T-cell (primary cell): ENCODE data around the gene TES. TPM values are rescaled to one million over a fixed set of nuclear protein-coding genes. Genes with fewer than 3 reads are reported as not detected.
"Not testable (repeated sequence)": the region's sequence is repeated elsewhere in the genome, so short reads cannot be mapped to it uniquely, and the experiment has no call there.

Experiments used
- ATAC-seq, 4 experiments: fragments of 200-7000 bp in 3 of 4; fragments of 150-1000 bp in 1 of 4; cut with Tn5 transposase; replicated peaks in 1 of 4; 1 replicate in 3 of 4; 2 replicates in 1 of 4; pipeline ENCODE4 v1.10.0; 2021; ENCODE audit warnings: moderate library complexity in 3 of 4, mild to moderate bottlenecking in 2 of 4, moderate number of reproducible peaks in 1 of 4
- CTCF ChIA-PET, 2 donors: fragments of 300-600 bp; sonication (Branson Sonifier 250); formaldehyde crosslinking; loops; one replicate each; lab custom pipeline; 2022; ENCODE audit warnings: antibody characterized with exemption in 2 of 2; lab: Charles Lee
- POLR2A ChIA-PET, 2 donors: fragments of 300-600 bp; sonication (Branson Sonifier 250); formaldehyde crosslinking; loops; one replicate each; lab custom pipeline; 2022; ENCODE audit warnings: antibody characterized with exemption in 2 of 2; lab: Charles Lee
- DNase-seq, 35 experiments: peaks; one replicate each; pipeline versions ENCODE4 v3.0.0 to v3.0.0-alpha.2; 2013 to 2023
- H3K27ac ChIP-seq: one replicate; pipeline ENCODE4 v1.5.1; 2013; ENCODE audit warnings: low read length
- H3K27me3 ChIP-seq, 2 experiments: replicated peaks in 1 of 2; 1 replicate in 1 of 2; 2 replicates in 1 of 2; pipeline versions ENCODE4 v1.6.1 to v1.7.0; 2013; ENCODE audit warnings: low read length in 1 of 2, mixed read lengths in 1 of 2; ENCODE audit not compliant: control insufficient read depth in 2 of 2, insufficient read depth in 2 of 2; ENCODE audit errors: extremely low read depth in 1 of 2
- H3K36me3 ChIP-seq, 2 donors: 1 replicate in 1 of 2; 2 replicates in 1 of 2; pipeline versions ENCODE4 v1.6.1 to v1.7.0; 2013; ENCODE audit warnings: low read length in 1 of 2; ENCODE audit not compliant: control insufficient read depth in 2 of 2, insufficient read depth in 1 of 2; ENCODE audit errors: extremely low read depth in 1 of 2
- H3K4me1 ChIP-seq, 2 experiments: 1 replicate in 1 of 2; 2 replicates in 1 of 2; pipeline versions ENCODE4 v1.6.1 to v1.7.0; 2013; ENCODE audit warnings: low read length in 2 of 2, mixed read lengths in 1 of 2; ENCODE audit not compliant: insufficient read depth in 2 of 2, control insufficient read depth in 1 of 2; ENCODE audit errors: extremely low read depth in 1 of 2
- H3K4me3 ChIP-seq, 2 donors: 1 replicate in 1 of 2; 2 replicates in 1 of 2; pipeline versions ENCODE4 v1.5.1 to v1.7.0; 2013; ENCODE audit warnings: mild to moderate bottlenecking in 2 of 2, low read length in 1 of 2, moderate library complexity in 1 of 2; ENCODE audit not compliant: control insufficient read depth in 1 of 2; ENCODE audit errors: extremely low read depth in 1 of 2
- H3K9me3 ChIP-seq: 2 replicates; pipeline ENCODE4 v1.7.0; 2013
- H3K27ac Mint-ChIP-seq, 2 donors: one replicate each; pipeline ENCODE4 v1.8.0; 2020 to 2021; ENCODE audit warnings: mild to moderate bottlenecking in 2 of 2, mixed read lengths in 2 of 2
- H3K27me3 Mint-ChIP-seq, 2 donors: one replicate each; pipeline ENCODE4 v1.8.0; 2021 to 2022; ENCODE audit warnings: mixed read lengths in 2 of 2
- H3K36me3 Mint-ChIP-seq: one replicate; pipeline ENCODE4 v1.8.0; 2021; ENCODE audit warnings: mixed read lengths
- H3K4me1 Mint-ChIP-seq, 3 donors: one replicate each; pipeline ENCODE4 v1.8.0; 2020 to 2022; ENCODE audit warnings: mixed read lengths in 3 of 3, mild to moderate bottlenecking in 1 of 3
- H3K4me3 Mint-ChIP-seq, 3 donors: one replicate each; pipeline ENCODE4 v1.8.0; 2020 to 2022; ENCODE audit warnings: mild to moderate bottlenecking in 3 of 3, mixed read lengths in 3 of 3, moderate library complexity in 3 of 3
- H3K9me3 Mint-ChIP-seq, 3 donors: one replicate each; pipeline ENCODE4 v1.8.0; 2020 to 2022; ENCODE audit warnings: mixed read lengths in 3 of 3
- WGBS: methylation state at CpG from one replicate; pipeline ENCODE4 v1.1.5; 2013; ENCODE audit warnings: missing lambda C conversion rate; ENCODE audit not compliant: insufficient coverage; 5-methylcytosine and 5-hydroxymethylcytosine counted together
- total RNA-seq, 35 experiments: library from RNA in 6 of 35; stranded (reverse) in 6 of 35; fragments of 120-200 nt in 1 of 35; gene quantifications; one replicate each; pipeline versions ENCODE4 v1.2.1 to v1.2.4 and lab custom pipeline; 2013 to 2026

TES gene
- total RNA-seq, 5 donors from 2014 or later (not counting 1 experiment from before 2014, with no cell fraction given), result 101 to 132 (median 117) TPM

- H3K9me3 ChIP-seq, H3K27ac ChIP-seq, H3K4me1 ChIP-seq, H3K27ac Mint-ChIP-seq, H3K4me1 Mint-ChIP-seq, H3K36me3 Mint-ChIP-seq, ATAC-seq, DNase-seq, CTCF ChIA-PET, POLR2A ChIA-PET, H3K4me3 Mint-ChIP-seq, H3K27me3 ChIP-seq, H3K36me3 ChIP-seq, H3K4me3 ChIP-seq: not testable (repeated sequence)
- Mint-ChIP-seq H3K27me3 (peaks cover 9 to 21% of the 10 kb centered on the region in 2 donors), H3K9me3 (peaks cover 0 to 21% (median 9%) of the 10 kb centered on the region in 3 donors)
Observed at GRCh38 chr7:116295903-116296302, 85.6 kb downstream of the TES start.

GRCh38 chr7:116298055-116298454 is 87.7 kb downstream of the TES start:
- no peak overlapping the region for H3K27ac Mint-ChIP-seq
- H3K27me3 Mint-ChIP-seq, result peaks cover 4 to 13% of the 10 kb centered on the region in 2 donors
- H3K4me3 ChIP-seq, result no peak overlapping the region
- no peaks in the 10 kb centered on the region for H3K36me3 Mint-ChIP-seq
- ChIA-PET POLR2A (no interaction called here), CTCF (interaction anchor here in 1 of 2 donors (0.7 kb wide), 1 partner anchor 128 kb away, joined by 3 read pairs; no protein-coding TSS in a partner anchor)
- no peak for ATAC-seq
- no peak overlapping the region for H3K4me3 Mint-ChIP-seq
- H3K27me3 ChIP-seq, result no peaks in the 10 kb centered on the region
- no peak overlapping the region for H3K27ac ChIP-seq
- no peaks in the 10 kb centered on the region for H3K4me1 Mint-ChIP-seq
- no CpG with 5 or more reads among the region's 1 CpG for WGBS
- no peaks in the 10 kb centered on the region for H3K9me3 ChIP-seq
- H3K36me3 ChIP-seq, result no peaks in the 10 kb centered on the region
- H3K9me3 Mint-ChIP-seq, result peaks cover 0 to 15% (median 9%) of the 10 kb centered on the region in 3 donors
- no peak for DNase-seq
- no peaks in the 10 kb centered on the region for H3K4me1 ChIP-seq

- no CpG with 5 or more reads among the region's 3 CpGs for WGBS
- Histone ChIP-seq H3K4me1 (no peaks in the 10 kb centered on the region), H3K9me3 (no peaks in the 10 kb centered on the region), H3K27me3 (no peaks in the 10 kb centered on the region), H3K27ac (no peak overlapping the region), H3K4me3 (no peak overlapping the region), H3K36me3 (no peaks in the 10 kb centered on the region)
- no peak overlapping the region for H3K27ac Mint-ChIP-seq
- no peaks in the 10 kb centered on the region for H3K4me1 Mint-ChIP-seq
- ChIA-PET CTCF (no interaction called here), POLR2A (interaction anchor here in 1 of 2 donors (0.8 kb wide), 1 partner anchor 773 kb away, joined by 3 read pairs; no protein-coding TSS in a partner anchor)
- H3K4me3 Mint-ChIP-seq, result no peak overlapping the region
- H3K36me3 Mint-ChIP-seq, result no peaks in the 10 kb centered on the region
- DNase-seq (no peak), ATAC-seq (no peak)
- peaks cover 0 to 13% (median 9%) of the 10 kb centered on the region in 3 donors for H3K9me3 Mint-ChIP-seq
- H3K27me3 Mint-ChIP-seq, result peaks cover 3 to 13% of the 10 kb centered on the region in 2 donors
Observed at GRCh38 chr7:116298576-116298975, 88.2 kb downstream of the TES start.

GRCh38 chr7:116305485-116306408 is 95.4 kb downstream of the TES start:
- ChIA-PET CTCF (no interaction called here), POLR2A (no interaction called here)
- H3K4me1 Mint-ChIP-seq, result no peaks in the 10 kb centered on the region

GRCh38 chr7:116306409-116307048 is 96.2 kb downstream of the TES start:
- DNase-seq, result no peak
- H3K27ac Mint-ChIP-seq, result no peak overlapping the region
- Histone ChIP-seq H3K9me3 (no peaks in the 10 kb centered on the region), H3K27me3 (no peaks in the 10 kb centered on the region), H3K4me3 (no peak overlapping the region), H3K27ac (no peak overlapping the region), H3K4me1 (no peaks in the 10 kb centered on the region), H3K36me3 (no peaks in the 10 kb centered on the region)
- H3K27me3 Mint-ChIP-seq, result peaks cover 2 to 13% of the 10 kb centered on the region in 2 donors
- no CpG with 5 or more reads among the region's 2 CpGs for WGBS
- H3K4me1 Mint-ChIP-seq, result no peaks in the 10 kb centered on the region
- H3K4me3 Mint-ChIP-seq, result no peak overlapping the region
- no peaks in the 10 kb centered on the region for H3K36me3 Mint-ChIP-seq
- ChIA-PET POLR2A (no interaction called here), CTCF (interaction anchor here in 1 of 2 donors (0.6 kb wide), 1 partner anchor 70 kb away, joined by 3 read pairs; no protein-coding TSS in a partner anchor)
- H3K9me3 Mint-ChIP-seq, result no peaks in the 10 kb centered on the region
- ATAC-seq, result no peak

More at GRCh38 chr7:116305485-116306408, 95.4 kb downstream of the TES start:
- Histone ChIP-seq H3K27me3 (no peaks in the 10 kb centered on the region), H3K9me3 (no peaks in the 10 kb centered on the region), H3K4me3 (no peak overlapping the region), H3K36me3 (no peaks in the 10 kb centered on the region), H3K4me1 (no peaks in the 10 kb centered on the region), H3K27ac (no peak overlapping the region)
- DNase-seq, result no peak
- ATAC-seq, result no peak
- Mint-ChIP-seq H3K27me3 (peaks cover 2 to 13% of the 10 kb centered on the region in 2 donors), H3K9me3 (no peaks in the 10 kb centered on the region), H3K4me3 (no peak overlapping the region), H3K36me3 (no peaks in the 10 kb centered on the region), H3K27ac (no peak overlapping the region)
- WGBS, result 100% methylated on average over 1 of the region's 5 CpGs

GRCh38 chr7:116307253-116307652 is 96.9 kb downstream of the TES start:
- no peaks in the 10 kb centered on the region for H3K36me3 ChIP-seq
- no peak overlapping the region for H3K27ac ChIP-seq
- H3K4me1 Mint-ChIP-seq, result no peaks in the 10 kb centered on the region
- H3K4me1 ChIP-seq, result no peaks in the 10 kb centered on the region
- H3K9me3 ChIP-seq, result no peaks in the 10 kb centered on the region
- no peaks in the 10 kb centered on the region for H3K27me3 ChIP-seq
- ATAC-seq, result no peak
- H3K9me3 Mint-ChIP-seq, result no peaks in the 10 kb centered on the region
- no peak for DNase-seq
- H3K4me3 ChIP-seq, result no peak overlapping the region
- H3K27ac Mint-ChIP-seq, result no peak overlapping the region
- H3K27me3 Mint-ChIP-seq, result peaks cover 2 to 8% of the 10 kb centered on the region in 2 donors
- H3K36me3 Mint-ChIP-seq, result no peaks in the 10 kb centered on the region
- ChIA-PET CTCF (no interaction called here), POLR2A (no interaction called here)
- H3K4me3 Mint-ChIP-seq, result no peak overlapping the region
